Left lung (tissue), 10 donors: Measurements from ENCODE around the gene CASP10. TPM values are rescaled to one million over a fixed set of nuclear protein-coding genes. Genes with fewer than 3 reads are reported as not detected.

ENCODE experiments used
- ATAC-seq: fragments of 200-7000 bp; cut with Tn5 transposase; one replicate; pipeline ENCODE4 v1.9.1; 2020; ENCODE audit warnings: moderate library complexity
- DNase-seq, 4 donors: peaks; one replicate each; pipeline ENCODE4 v3.0.0-alpha.2; 2013 to 2020
- H3K27ac ChIP-seq, 2 donors: fragments of 200-600 bp; sonication (generic) in 1 of 2; one replicate each; pipeline versions ENCODE4 v1.5.0 to v1.8.0; 2020 to 2021
- H3K27me3 ChIP-seq, 2 donors: fragments of 200-600 bp; sonication (generic) in 1 of 2; one replicate each; pipeline versions ENCODE4 v1.5.0 to v1.8.0; 2020 to 2021
- H3K36me3 ChIP-seq, 2 donors: fragments of 200-600 bp; sonication (generic) in 1 of 2; one replicate each; pipeline versions ENCODE4 v1.5.0 to v1.8.0; 2020 to 2021
- H3K4me1 ChIP-seq, 2 donors: fragments of 200-600 bp; one replicate each; pipeline ENCODE4 v1.8.0; 2021
- H3K4me3 ChIP-seq, 2 donors: fragments of 200-600 bp; sonication (generic) in 1 of 2; one replicate each; pipeline versions ENCODE4 v1.5.0 to v1.8.0; 2020 to 2021; ENCODE audit warnings: mild to moderate bottlenecking in 1 of 2
- H3K9me3 ChIP-seq, 2 donors: fragments of 200-600 bp; sonication (generic) in 1 of 2; one replicate each; pipeline versions ENCODE4 v1.5.0 to v1.8.0; 2020 to 2021
- intact Hi-C, 2 donors: fragments of 100-400 bp; cut with DNase I; formaldehyde crosslinking; loops; one replicate each; pipeline versions ENCODE4 v1.11.2 to v1.14.2; 2022
- polyA plus RNA-seq, 6 donors: library from polyadenylated mRNA; unstranded; fragments of 120-200 nt; gene quantifications; one replicate each; pipeline ENCODE4 v1.2.1, GENCODE V29; 2013; ENCODE audit not compliant: insufficient read length in 6 of 6
- total RNA-seq, 2 donors: library from RNA; stranded (reverse); fragmentation: NEBNext Ultra II Directional; extraction: Animal tissue kit (Norgen Biotek cat#: 25700); gene quantifications; one replicate each; pipeline ENCODE4 v1.2.1, GENCODE V29; 2021
- TF ChIP-seq, protein P1 (sequence below), 2 donors: fragments of 200-600 bp; sonication (generic) in 1 of 2; IDR thresholded peaks; one replicate each; pipeline versions ENCODE4 v1.5.0 to v1.8.0; 2021; ENCODE audit warnings: antibody characterized with exemption in 2 of 2
- donor health status: DM: no; HTN: yes; CAD: no.
- donor health status: DM: no; HTN: no; CAD: no.

The CASP10 gene
- total and polyA plus RNA-seq, 8 donors: 14.6 to 31.5 (median 17.8) TPM

DNA sequence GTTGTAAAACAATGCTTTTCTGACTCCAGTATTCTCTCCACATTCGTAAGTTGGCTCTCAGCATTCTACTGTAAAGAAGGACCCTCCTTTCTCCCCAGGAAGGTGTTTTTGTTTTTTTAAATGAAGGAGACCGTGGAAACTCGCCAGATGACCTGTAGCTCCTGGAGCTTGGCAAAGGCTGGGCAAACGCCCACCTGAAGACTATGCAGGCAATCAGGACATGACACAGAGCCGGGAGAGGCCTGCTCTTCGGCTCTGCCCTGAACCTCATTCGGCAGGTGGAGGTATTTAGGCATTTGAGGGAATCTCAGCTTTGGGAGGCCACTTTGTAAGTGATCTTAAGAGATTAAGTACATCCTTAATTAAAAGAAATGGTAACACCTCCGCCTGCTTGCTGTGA is 17.4 kb downstream of the CASP10 start:
- peaks cover 5 to 29% of the 10 kb centered on the region in 2 donors for H3K4me1 ChIP-seq
- no peak overlapping the region for H3K4me3 ChIP-seq
- peaks cover 0 to 69% of the 10 kb centered on the region in 2 donors for H3K36me3 ChIP-seq
- DNase-seq: no peak
- H3K27me3 ChIP-seq: no peaks in the 10 kb centered on the region
- TF ChIP-seq, protein P1, sequence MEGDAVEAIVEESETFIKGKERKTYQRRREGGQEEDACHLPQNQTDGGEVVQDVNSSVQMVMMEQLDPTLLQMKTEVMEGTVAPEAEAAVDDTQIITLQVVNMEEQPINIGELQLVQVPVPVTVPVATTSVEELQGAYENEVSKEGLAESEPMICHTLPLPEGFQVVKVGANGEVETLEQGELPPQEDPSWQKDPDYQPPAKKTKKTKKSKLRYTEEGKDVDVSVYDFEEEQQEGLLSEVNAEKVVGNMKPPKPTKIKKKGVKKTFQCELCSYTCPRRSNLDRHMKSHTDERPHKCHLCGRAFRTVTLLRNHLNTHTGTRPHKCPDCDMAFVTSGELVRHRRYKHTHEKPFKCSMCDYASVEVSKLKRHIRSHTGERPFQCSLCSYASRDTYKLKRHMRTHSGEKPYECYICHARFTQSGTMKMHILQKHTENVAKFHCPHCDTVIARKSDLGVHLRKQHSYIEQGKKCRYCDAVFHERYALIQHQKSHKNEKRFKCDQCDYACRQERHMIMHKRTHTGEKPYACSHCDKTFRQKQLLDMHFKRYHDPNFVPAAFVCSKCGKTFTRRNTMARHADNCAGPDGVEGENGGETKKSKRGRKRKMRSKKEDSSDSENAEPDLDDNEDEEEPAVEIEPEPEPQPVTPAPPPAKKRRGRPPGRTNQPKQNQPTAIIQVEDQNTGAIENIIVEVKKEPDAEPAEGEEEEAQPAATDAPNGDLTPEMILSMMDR (IDR thresholded peaks at IDR 0.05): no peak
- H3K9me3 ChIP-seq: no peaks in the 10 kb centered on the region
- ATAC-seq: no peak
- intact Hi-C loops: no loop called here
- H3K27ac ChIP-seq: no peak overlapping the region

- intact Hi-C loops: no loop called here
- no peak for ATAC-seq
- Histone ChIP-seq H3K27ac (no peak overlapping the region), H3K4me3 (no peak overlapping the region), H3K36me3 (peaks cover 0 to 67% of the 10 kb centered on the region in 2 donors), H3K9me3 (no peaks in the 10 kb centered on the region), H3K27me3 (no peaks in the 10 kb centered on the region), H3K4me1 (peaks cover 5 to 30% of the 10 kb centered on the region in 2 donors)
- TF ChIP-seq, protein P1 (IDR thresholded peaks at IDR 0.05): no peak
- DNase-seq: no peak
These were observed 18.4 kb downstream of the CASP10 start for GRCh38 chr2:201201371-201201770.

DNA sequence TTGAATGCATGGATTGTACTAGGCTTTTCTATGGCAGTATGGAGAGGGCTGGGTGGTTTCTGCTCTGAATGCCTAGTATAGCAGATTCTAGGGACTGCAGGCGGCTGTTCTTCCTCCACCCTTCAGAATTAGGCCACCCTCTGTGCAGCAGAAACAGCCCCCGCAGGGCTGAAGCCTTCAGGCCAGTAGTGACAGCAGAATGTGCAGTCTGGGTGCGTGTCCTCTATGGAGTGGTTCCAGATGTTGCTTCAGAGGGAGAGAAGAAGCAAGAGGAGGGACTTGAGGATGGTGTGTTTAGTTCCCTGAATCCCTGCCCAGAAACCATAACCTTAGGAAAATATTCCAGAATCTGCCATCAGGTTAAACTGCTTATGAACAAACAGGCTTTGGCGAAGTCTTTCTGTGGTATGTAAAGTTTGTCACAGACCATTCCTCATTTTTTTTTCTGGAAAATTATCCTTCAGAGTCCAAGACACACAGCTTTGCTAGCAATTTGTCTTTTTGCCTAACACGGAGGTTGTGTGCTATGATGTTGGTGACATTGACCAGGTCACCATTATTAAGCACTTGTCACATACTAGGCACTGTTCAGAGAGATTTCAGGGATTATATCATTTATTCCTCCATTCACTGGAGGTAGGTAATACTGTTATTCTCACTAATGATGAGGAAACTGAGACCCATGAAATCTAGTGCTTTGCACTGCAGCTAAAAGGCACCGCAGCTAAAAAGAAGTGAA is 21.1 kb downstream of the CASP10 start:
- Histone ChIP-seq H3K4me3 (no peak overlapping the region), H3K27me3 (no peaks in the 10 kb centered on the region), H3K27ac (peak overlapping the region in 1 of 2 donors; percentile 3), H3K4me1 (peaks cover 5 to 42% of the 10 kb centered on the region in 2 donors), H3K36me3 (peaks cover 0 to 59% of the 10 kb centered on the region in 2 donors), H3K9me3 (no peaks in the 10 kb centered on the region)
- DNase-seq (peak in 2 of 4 donors; percentile 42 to 73), ATAC-seq (peak; percentile 53)
- intact Hi-C loops: no loop called here
- TF ChIP-seq, protein P1 (IDR thresholded peaks at IDR 0.05): no peak

DNA sequence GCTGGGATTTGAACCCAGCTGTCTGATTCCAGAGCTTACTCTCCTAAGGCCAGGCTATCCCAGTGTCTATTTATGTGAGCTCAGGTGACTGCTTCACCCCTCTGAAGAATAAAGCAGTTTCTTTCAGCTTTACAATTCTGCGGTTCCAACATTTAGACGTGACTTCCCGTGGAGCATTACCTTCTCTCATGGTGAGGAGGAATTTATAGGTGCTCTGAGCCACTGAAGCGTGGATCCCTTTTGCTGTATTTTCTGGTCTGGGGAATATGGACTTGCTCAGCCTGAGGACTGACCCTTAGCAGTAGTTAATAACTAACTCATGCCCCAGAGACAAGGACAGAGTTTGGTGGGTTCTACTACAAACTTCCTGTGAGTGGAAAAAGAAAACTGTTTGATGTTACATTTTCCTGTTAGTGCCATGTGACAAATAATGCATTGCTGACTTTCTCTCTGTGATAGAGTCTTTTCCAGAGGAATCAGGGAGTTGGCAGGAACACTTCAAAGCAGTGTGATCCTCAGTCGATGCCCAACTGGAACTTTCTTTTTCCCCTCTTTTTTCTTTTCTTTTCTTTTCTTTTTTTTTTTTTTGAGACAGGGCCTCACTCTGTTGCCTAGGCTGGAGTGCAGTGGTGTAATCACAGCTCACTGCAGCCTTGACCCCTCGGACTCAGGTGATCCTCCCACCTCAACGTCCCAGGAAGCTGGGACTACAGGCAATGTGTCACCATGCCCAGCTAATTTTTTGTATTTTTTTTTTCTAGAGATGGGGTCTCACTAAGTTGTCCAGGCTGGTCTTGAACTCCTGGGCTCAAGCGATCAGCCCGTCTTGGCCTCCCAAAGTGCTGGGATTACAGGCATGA is 21.9 kb downstream of the CASP10 start:
- TF ChIP-seq, protein P1 (IDR thresholded peaks at IDR 0.05): no peak
- DNase-seq: no peak
- Histone ChIP-seq H3K27me3 (no peaks in the 10 kb centered on the region), H3K36me3 (peaks cover 0 to 60% of the 10 kb centered on the region in 2 donors), H3K4me1 (peaks cover 5 to 50% of the 10 kb centered on the region in 2 donors), H3K9me3 (no peaks in the 10 kb centered on the region), H3K4me3 (no peak overlapping the region), H3K27ac (peak overlapping the region in 1 of 2 donors; percentile 3)
- intact Hi-C loops: no loop called here
- no peak for ATAC-seq

GRCh38 chr2:201205515-201205849 is 22.5 kb downstream of the CASP10 start:
- Histone ChIP-seq H3K36me3 (peaks cover 0 to 60% of the 10 kb centered on the region in 2 donors), H3K9me3 (no peaks in the 10 kb centered on the region), H3K4me1 (peaks cover 5 to 53% of the 10 kb centered on the region in 2 donors), H3K4me3 (no peak overlapping the region), H3K27me3 (no peaks in the 10 kb centered on the region), H3K27ac (peak overlapping the region in 1 of 2 donors; percentile 3)
- TF ChIP-seq, protein P1 (IDR thresholded peaks at IDR 0.05): no peak
- intact Hi-C loops: no loop called here
- ATAC-seq (no peak), DNase-seq (no peak)
